ENCODE measurements around the gene DNER. TPM values are rescaled to one million over a fixed set of nuclear protein-coding genes. Genes with fewer than 3 reads are reported as not detected.

DNER gene
- total and polyA plus RNA-seq, 12 donors = 49.2 to 309 (median 155) TPM

DNA sequence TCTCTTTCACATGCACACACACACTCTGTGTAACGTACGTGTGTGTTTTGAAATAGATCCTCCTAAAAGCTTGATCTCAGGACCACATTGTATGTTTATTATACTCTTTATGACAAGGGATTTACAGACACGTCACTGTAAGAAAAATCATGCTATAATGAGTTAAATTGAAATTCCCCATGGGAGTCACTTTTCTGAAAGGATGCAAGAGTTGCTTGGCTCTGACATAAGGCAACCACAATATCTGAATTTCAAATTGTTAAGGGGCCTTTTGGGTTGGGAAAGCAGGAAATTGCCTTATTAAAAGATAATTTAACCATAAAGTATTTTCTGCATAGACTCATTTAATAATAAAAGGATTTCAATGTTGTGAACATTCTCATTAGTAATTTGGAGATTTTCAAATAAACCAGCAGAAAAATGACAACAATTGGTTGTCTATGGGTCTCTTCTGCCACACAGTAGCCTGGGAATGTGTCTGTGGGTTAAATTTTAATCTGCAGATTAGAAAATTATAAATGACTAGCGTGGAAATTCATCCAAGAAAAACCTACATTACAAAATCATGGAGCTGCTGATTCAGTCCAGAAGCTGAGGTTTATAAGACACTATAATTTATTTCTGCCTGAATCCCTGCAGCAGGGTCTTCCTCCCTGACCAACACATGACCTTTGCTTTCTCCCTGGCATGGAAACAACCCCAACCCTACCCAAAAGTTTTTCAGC is 367.4 kb downstream of the DNER start:
- H3K9me3 ChIP-seq (replicated peaks in 1 of 3) = no peaks in the 10 kb centered on the region
- no peaks in the 10 kb centered on the region for H3K27me3 ChIP-seq
- no peak for DNase-seq
- TF ChIP-seq POLR2A (IDR thresholded peaks at IDR 0.05) = no peak
- TF ChIP-seq, protein P1, sequence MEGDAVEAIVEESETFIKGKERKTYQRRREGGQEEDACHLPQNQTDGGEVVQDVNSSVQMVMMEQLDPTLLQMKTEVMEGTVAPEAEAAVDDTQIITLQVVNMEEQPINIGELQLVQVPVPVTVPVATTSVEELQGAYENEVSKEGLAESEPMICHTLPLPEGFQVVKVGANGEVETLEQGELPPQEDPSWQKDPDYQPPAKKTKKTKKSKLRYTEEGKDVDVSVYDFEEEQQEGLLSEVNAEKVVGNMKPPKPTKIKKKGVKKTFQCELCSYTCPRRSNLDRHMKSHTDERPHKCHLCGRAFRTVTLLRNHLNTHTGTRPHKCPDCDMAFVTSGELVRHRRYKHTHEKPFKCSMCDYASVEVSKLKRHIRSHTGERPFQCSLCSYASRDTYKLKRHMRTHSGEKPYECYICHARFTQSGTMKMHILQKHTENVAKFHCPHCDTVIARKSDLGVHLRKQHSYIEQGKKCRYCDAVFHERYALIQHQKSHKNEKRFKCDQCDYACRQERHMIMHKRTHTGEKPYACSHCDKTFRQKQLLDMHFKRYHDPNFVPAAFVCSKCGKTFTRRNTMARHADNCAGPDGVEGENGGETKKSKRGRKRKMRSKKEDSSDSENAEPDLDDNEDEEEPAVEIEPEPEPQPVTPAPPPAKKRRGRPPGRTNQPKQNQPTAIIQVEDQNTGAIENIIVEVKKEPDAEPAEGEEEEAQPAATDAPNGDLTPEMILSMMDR (IDR thresholded peaks at IDR 0.05) = no peak
- H3K4me3 ChIP-seq = no peak overlapping the region
- no peaks in the 10 kb centered on the region for H3K36me3 ChIP-seq (replicated peaks in 1 of 2)
- intact Hi-C loops (cut with DNase I) = loop anchor here in 1 of 2 donors (10.0 kb wide), 1 partner anchor 238 kb away; no protein-coding TSS in a partner anchor
- H3K4me1 ChIP-seq (replicated peaks in 1 of 2) = no peaks in the 10 kb centered on the region
- WGBS, 4 donors = 64 to 69% (median 66%) methylated on average over 4 of the region's 4 CpGs
- no peak overlapping the region for H3K27ac ChIP-seq

DNA sequence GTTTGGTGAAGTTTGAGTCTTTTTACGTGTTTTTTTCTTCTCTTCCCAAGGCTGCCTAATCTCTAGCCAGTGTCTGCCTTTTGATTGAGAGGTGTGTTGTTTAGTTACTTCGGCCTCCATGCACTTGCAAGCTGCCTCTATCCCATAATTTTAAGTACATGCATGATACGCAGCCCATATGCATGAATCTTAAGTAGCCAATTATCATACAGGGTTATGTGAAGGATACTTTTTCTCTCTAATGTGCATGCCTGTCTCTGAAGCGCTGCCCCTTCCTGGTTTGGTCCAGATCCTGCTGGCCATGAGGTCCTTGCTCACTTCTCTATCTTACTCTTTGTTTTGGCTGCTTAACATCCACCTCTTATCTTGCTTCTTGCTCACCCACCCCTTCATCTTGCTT is 369.4 kb downstream of the DNER start:
- Histone ChIP-seq H3K4me1 (replicated peaks in 1 of 2) (no peaks in the 10 kb centered on the region), H3K9me3 (replicated peaks in 1 of 3) (no peaks in the 10 kb centered on the region), H3K4me3 (no peak overlapping the region), H3K36me3 (replicated peaks in 1 of 2) (no peaks in the 10 kb centered on the region), H3K27ac (no peak overlapping the region), H3K27me3 (no peaks in the 10 kb centered on the region)
- no peak for TF ChIP-seq POLR2A (IDR thresholded peaks at IDR 0.05)
- TF ChIP-seq, protein P1 (IDR thresholded peaks at IDR 0.05) = no peak
- DNase-seq = no peak
- intact Hi-C loops (cut with DNase I) = loop anchor here in 1 of 2 donors (10.0 kb wide), 1 partner anchor 240 kb away; no protein-coding TSS in a partner anchor
- 79 to 93% (median 89%) methylated on average over 4 of the region's 4 CpGs for WGBS, 4 donors

DNA sequence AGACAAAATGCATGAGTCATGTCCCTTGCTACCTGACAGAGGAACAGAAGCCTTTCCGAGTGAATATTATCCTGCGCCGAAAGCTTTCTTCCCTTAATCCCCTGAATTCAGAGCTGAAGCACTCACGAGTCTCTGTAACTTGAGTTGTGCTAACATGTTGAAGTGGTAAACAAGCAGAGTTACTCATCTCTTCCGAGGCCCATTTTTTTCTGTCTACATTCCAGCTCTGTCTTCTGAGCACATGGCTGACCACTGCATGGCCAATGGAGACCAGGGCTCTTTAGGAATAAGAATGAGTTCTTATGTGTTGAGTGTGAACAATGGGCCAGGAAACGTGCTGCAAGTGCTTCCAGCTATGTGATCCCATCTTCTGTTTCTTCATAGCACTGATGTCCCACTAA is 370.2 kb downstream of the DNER start:
- Histone ChIP-seq H3K27ac (no peak overlapping the region), H3K27me3 (no peaks in the 10 kb centered on the region), H3K36me3 (replicated peaks in 1 of 2) (no peaks in the 10 kb centered on the region), H3K4me1 (replicated peaks in 1 of 2) (no peaks in the 10 kb centered on the region), H3K4me3 (no peak overlapping the region), H3K9me3 (replicated peaks in 1 of 3) (no peaks in the 10 kb centered on the region)
- DNase-seq = no peak
- intact Hi-C loops (cut with DNase I) = loop anchor here in 1 of 2 donors (10.0 kb wide), 1 partner anchor 241 kb away; no protein-coding TSS in a partner anchor
- TF ChIP-seq POLR2A (IDR thresholded peaks at IDR 0.05) = no peak
- TF ChIP-seq, protein P1 (IDR thresholded peaks at IDR 0.05) = no peak
- 82 to 90% (median 88%) methylated on average over 6 of the region's 6 CpGs for WGBS, 4 donors

DNA sequence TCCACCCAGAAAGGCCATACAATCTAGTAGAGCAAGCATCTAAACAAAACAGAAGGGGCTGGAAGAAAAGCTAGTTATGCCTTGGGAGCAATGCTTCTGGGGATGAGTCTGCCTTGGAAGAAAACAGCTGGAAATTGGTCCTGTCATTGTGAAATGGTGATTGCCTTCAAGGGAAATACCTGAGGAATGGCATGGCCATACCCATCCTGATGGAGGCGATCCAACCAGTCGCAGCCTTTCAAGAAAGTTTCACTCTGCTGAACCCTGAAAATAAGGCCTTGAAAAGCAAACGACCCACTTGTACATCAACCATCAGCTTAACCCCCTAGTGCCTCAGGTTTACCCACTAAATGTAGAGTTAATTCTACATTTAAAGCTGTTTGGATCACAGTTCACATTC is 370.7 kb downstream of the DNER start:
- H3K4me1 ChIP-seq (replicated peaks in 1 of 2) = no peaks in the 10 kb centered on the region
- WGBS, 4 donors = 74 to 78% (median 77%) methylated on average over 3 of the region's 3 CpGs
- no peak for TF ChIP-seq POLR2A (IDR thresholded peaks at IDR 0.05)
- TF ChIP-seq, protein P1 (IDR thresholded peaks at IDR 0.05) = no peak
- intact Hi-C loops (cut with DNase I) = loop anchor here in 1 of 2 donors (10.0 kb wide), 1 partner anchor 241 kb away; no protein-coding TSS in a partner anchor
- no peaks in the 10 kb centered on the region for H3K27me3 ChIP-seq
- no peak overlapping the region for H3K4me3 ChIP-seq
- H3K9me3 ChIP-seq (replicated peaks in 1 of 3) = no peaks in the 10 kb centered on the region
- no peaks in the 10 kb centered on the region for H3K36me3 ChIP-seq (replicated peaks in 1 of 2)
- H3K27ac ChIP-seq = no peak overlapping the region
- no peak for DNase-seq
